HG03095 (cell line): ENCODE results near the gene TMEM82.

Experiments
- ATAC-seq: cut with Tn5 transposase; IDR thresholded peaks from one replicate; pipeline ENCODE4 v1.9.1; 2021; ENCODE audit warnings: moderate library complexity; ENCODE audit not compliant: unreplicated experiment

TMEM82 gene

GRCh38 chr1:15734901-15735300 is 7.4 kb upstream of the TMEM82 start:
- no peak for ATAC-seq

- no peak for ATAC-seq
Observed at GRCh38 chr1:15735304-15736037, 6.8 kb upstream of the TMEM82 start.

GRCh38 chr1:15736038-15736891 is 6.0 kb upstream of the TMEM82 start, which contains the start of gene SLC25A34:
TSS of gene SLC25A34 (plus strand) at chr1:15736258. CDS start at chr1:15736486, 228 bp downstream.
- ATAC-seq, result no peak

GRCh38 chr1:15736892-15737261 is 5.4 kb upstream of the TMEM82 start:
- ATAC-seq, result no peak

- no peak for ATAC-seq
Observed at GRCh38 chr1:15737324-15738319, 4.7 kb upstream of the TMEM82 start.

GRCh38 chr1:15738416-15739113 is 3.7 kb upstream of the TMEM82 start:
- no peak for ATAC-seq

GRCh38 chr1:15739259-15739658 is 3.0 kb upstream of the TMEM82 start:
- no peak for ATAC-seq

- ATAC-seq, result no peak
Observed at GRCh38 chr1:15739745-15740144, 2.6 kb upstream of the TMEM82 start.

- peak; percentile 68 for ATAC-seq
Observed at GRCh38 chr1:15740924-15741850, 1.1 kb upstream of the TMEM82 start.

GRCh38 chr1:15744122-15744679 is 1.9 kb downstream of the TMEM82 start:
- no peak for ATAC-seq

GRCh38 chr1:15747378-15747777 is 5.1 kb downstream of the TMEM82 start:
- ATAC-seq, result no peak

GRCh38 chr1:15748264-15748663 is 6.0 kb downstream of the TMEM82 start:
- ATAC-seq, result no peak

- ATAC-seq, result no peak
Observed at GRCh38 chr1:15748690-15749398, 6.5 kb downstream of the TMEM82 start.

- ATAC-seq, result no peak
Observed at GRCh38 chr1:15749399-15750291, 7.3 kb downstream of the TMEM82 start.

GRCh38 chr1:15750924-15751323 is 8.6 kb downstream of the TMEM82 start:
- ATAC-seq, result no peak

- no peak for ATAC-seq
Observed at GRCh38 chr1:15751717-15752116, 9.4 kb downstream of the TMEM82 start.

- ATAC-seq, result no peak
Observed at GRCh38 chr1:15753776-15754175, 11.5 kb downstream of the TMEM82 start.
